Lung (tissue), 12 donors: ENCODE measurements around the gene OTP. TPM values are rescaled to one million over a fixed set of nuclear protein-coding genes. Genes with fewer than 3 reads are reported as not detected.

Experiments used
- ATAC-seq: fragments of 200-7000 bp; cut with Tn5 transposase; one replicate; pipeline ENCODE4 v1.9.1; 2020; ENCODE audit warnings: moderate number of reproducible peaks; ENCODE audit not compliant: insufficient read depth, low FRiP score
- DNase-seq, 3 donors: peaks; one replicate each; pipeline ENCODE4 v3.0.0-alpha.2; 2013 to 2017
- H3K27ac ChIP-seq, 2 donors: one replicate each; pipeline ENCODE4 v1.5.1; 2013; ENCODE audit warnings: mild to moderate bottlenecking in 2 of 2, moderate library complexity in 2 of 2, control low read depth in 1 of 2, inconsistent platforms in 1 of 2, low read depth in 1 of 2, low read length in 1 of 2
- H3K27me3 ChIP-seq, 3 donors: one replicate each; pipeline ENCODE4 v1.5.1; 2013; ENCODE audit warnings: low read length in 2 of 3; ENCODE audit not compliant: control insufficient read depth in 3 of 3, insufficient read depth in 3 of 3
- H3K36me3 ChIP-seq, 4 donors: one replicate each; pipeline ENCODE4 v1.5.1; 2013; ENCODE audit warnings: low read length in 4 of 4, mild to moderate bottlenecking in 1 of 4, moderate library complexity in 1 of 4; ENCODE audit not compliant: control insufficient read depth in 4 of 4, insufficient read depth in 4 of 4
- H3K4me1 ChIP-seq, 5 donors: one replicate each; pipeline ENCODE4 v1.5.1; 2013; ENCODE audit warnings: low read length in 5 of 5, mild to moderate bottlenecking in 2 of 5, moderate library complexity in 1 of 5; ENCODE audit not compliant: control insufficient read depth in 5 of 5, insufficient read depth in 5 of 5
- H3K4me3 ChIP-seq: one replicate; pipeline ENCODE4 v1.5.1; 2013; ENCODE audit warnings: mild to moderate bottlenecking, control low read depth, moderate library complexity
- H3K9ac ChIP-seq, 2 donors: one replicate each; pipeline ENCODE4 v1.5.1; 2013; ENCODE audit warnings: low read length in 2 of 2, control low read depth in 1 of 2; ENCODE audit not compliant: insufficient read depth in 1 of 2
- H3K9me3 ChIP-seq, 4 donors: one replicate each; pipeline ENCODE4 v1.5.1; 2013; ENCODE audit warnings: low read length in 3 of 4, mild to moderate bottlenecking in 1 of 4, moderate library complexity in 1 of 4; ENCODE audit not compliant: control insufficient read depth in 4 of 4, insufficient read depth in 3 of 4
- CTCF ChIP-seq: IDR thresholded peaks from 2 replicates; pipeline ENCODE4 v1.5.1; 2012; ENCODE audit warnings: mild to moderate bottlenecking; ENCODE audit errors: control extremely low read depth, extremely low read depth
- WGBS, 2 donors: extraction: QIAGEN DNeasy Blood & Tissue Kit; methylation state at CpG; one replicate each; pipeline ENCODE4 v1.1.7; 2013; 5-methylcytosine and 5-hydroxymethylcytosine counted together
- polyA plus RNA-seq, 2 donors: library from polyadenylated mRNA; stranded (reverse); fragments of 200-250 nt; gene quantifications; one replicate each; pipeline ENCODE4 v1.2.1, GENCODE V29; 2013
- total RNA-seq, 2 donors: library from RNA; depleted of rRNA in 1 of 2; stranded (reverse); fragments of >200 nt in 1 of 2; gene quantifications; one replicate each; pipeline ENCODE4 v1.2.1, GENCODE V29; 2014 to 2021
- donor health status: control.
- donor health status: control.
- donor health status: Bipolar disorder and iron deficiency.
- donor health status: healthy.
- donor health status: DM: yes; HTN: yes; CAD: no.

Gene OTP
- total and polyA plus RNA-seq, 4 donors = not detected

GRCh38 chr5:77628840-77629508, 9.5 kb downstream of the OTP start:
- H3K27ac ChIP-seq = no peak overlapping the region
- no peak for TF ChIP-seq CTCF
- peak; percentile 14 to 33 (median 15) for DNase-seq
- H3K4me3 ChIP-seq = no peak overlapping the region
- WGBS, 2 donors = 6 to 12% methylated on average over 13 of the region's 13 CpGs
- peaks cover 21 to 89% (median 87%) of the 10 kb centered on the region in 3 donors for H3K27me3 ChIP-seq
- ATAC-seq = no peak
- no peak overlapping the region for H3K9ac ChIP-seq
- H3K4me1 ChIP-seq = peaks cover 0 to 28% (median 6%) of the 10 kb centered on the region in 5 donors
- H3K9me3 ChIP-seq = peaks cover 0 to 21% (median 0%) of the 10 kb centered on the region in 4 donors
- H3K36me3 ChIP-seq = no peaks in the 10 kb centered on the region

GRCh38 chr5:77627869-77628674, 10.4 kb downstream of the OTP start:
- peaks cover 21 to 89% (median 85%) of the 10 kb centered on the region in 3 donors for H3K27me3 ChIP-seq
- H3K36me3 ChIP-seq = no peaks in the 10 kb centered on the region
- no peak overlapping the region for H3K9ac ChIP-seq
- WGBS, 2 donors = 5 to 10% methylated on average over 67 to 69 of the region's 69 CpGs
- H3K27ac ChIP-seq = no peak overlapping the region
- H3K9me3 ChIP-seq = peaks cover 0 to 21% (median 0%) of the 10 kb centered on the region in 4 donors
- no peak overlapping the region for H3K4me3 ChIP-seq
- no peak for TF ChIP-seq CTCF
- peaks cover 0 to 28% (median 6%) of the 10 kb centered on the region in 5 donors for H3K4me1 ChIP-seq
- ATAC-seq (no peak), DNase-seq (peak; percentile 6 to 23 (median 19))

- no peak for TF ChIP-seq CTCF
- Histone ChIP-seq H3K27me3 (peaks cover 4 to 86% (median 66%) of the 10 kb centered on the region in 3 donors), H3K9me3 (peaks cover 0 to 6% (median 0%) of the 10 kb centered on the region in 4 donors), H3K27ac (no peak overlapping the region), H3K36me3 (no peaks in the 10 kb centered on the region), H3K9ac (no peak overlapping the region), H3K4me3 (no peak overlapping the region), H3K4me1 (peaks cover 0 to 2% (median 0%) of the 10 kb centered on the region in 5 donors)
- no peak for ATAC-seq
- DNase-seq = no peak
- 68 to 72% methylated on average over 2 of the region's 2 CpGs for WGBS, 2 donors
These were observed 15.2 kb downstream of the OTP start for GRCh38 chr5:77623203-77623740.
